NCI-H345 treated with DMSO at 0.1 percent for 48 hours (cell line): Measurements from ENCODE around the gene ATG4B.
"Not testable (repeated sequence)": the region's sequence is repeated elsewhere in the genome, so short reads cannot be mapped to it uniquely, and the experiment has no call there.

Experiments used
- DNase-seq: peaks from one replicate; lab custom pipeline; 2025; ENCODE audit not compliant: unreplicated experiment; lab: John Stamatoyannopoulos, UW

Gene ATG4B

GRCh38 chr2:241660593-241661213 lies 23.2 kb downstream of the ATG4B start:
- DNase-seq, result no peak

GRCh38 chr2:241662731-241663130 lies 25.2 kb downstream of the ATG4B start:
- DNase-seq, result not testable (repeated sequence)

GRCh38 chr2:241665731-241666440 lies 28.4 kb downstream of the ATG4B start:
- no peak for DNase-seq

GRCh38 chr2:241666627-241667400 lies 29.3 kb downstream of the ATG4B start:
- DNase-seq, result no peak

- DNase-seq, result no peak
These were observed 30.9 kb downstream of the ATG4B start for GRCh38 chr2:241668354-241668753.

GRCh38 chr2:241668839-241669238 lies 31.3 kb downstream of the ATG4B start:
- no peak for DNase-seq

GRCh38 chr2:241670333-241671110 lies 33.0 kb downstream of the ATG4B start:
- no peak for DNase-seq

GRCh38 chr2:241671457-241672240 lies 34.2 kb downstream of the ATG4B start:
- no peak for DNase-seq

GRCh38 chr2:241672243-241673188 lies 35.0 kb downstream of the ATG4B start:
- DNase-seq, result no peak

GRCh38 chr2:241673189-241673663 lies 35.7 kb downstream of the ATG4B start:
- no peak for DNase-seq

GRCh38 chr2:241673797-241674725 lies 36.6 kb downstream of the ATG4B start:
- no peak for DNase-seq

GRCh38 chr2:241675885-241676284 lies 38.4 kb downstream of the ATG4B start:
- no peak for DNase-seq

GRCh38 chr2:241676665-241677064 lies 39.2 kb downstream of the ATG4B start:
- DNase-seq, result no peak

- no peak for DNase-seq
These were observed 39.9 kb downstream of the ATG4B start for GRCh38 chr2:241677392-241677791.

- DNase-seq, result no peak
These were observed 40.8 kb downstream of the ATG4B start for GRCh38 chr2:241678307-241678706.

- no peak for DNase-seq
These were observed 41.5 kb downstream of the ATG4B start for GRCh38 chr2:241678784-241679540.

GRCh38 chr2:241680044-241680443 lies 42.6 kb downstream of the ATG4B start:
- no peak for DNase-seq
